ENCODE data around the gene SRMS. TPM values are rescaled to one million over a fixed set of nuclear protein-coding genes. Genes with fewer than 3 reads are reported as not detected.

Gene SRMS
- polyA plus RNA-seq, 1 donor from 2014 or later: not detected

- peak overlapping the region; percentile 95 for H3K9ac ChIP-seq (ENCODE audit: low read length)
- H4K20me1 ChIP-seq (ENCODE audit: insufficient read depth): peaks cover 9% of the 10 kb centered on the region
- TF ChIP-seq, protein P1, sequence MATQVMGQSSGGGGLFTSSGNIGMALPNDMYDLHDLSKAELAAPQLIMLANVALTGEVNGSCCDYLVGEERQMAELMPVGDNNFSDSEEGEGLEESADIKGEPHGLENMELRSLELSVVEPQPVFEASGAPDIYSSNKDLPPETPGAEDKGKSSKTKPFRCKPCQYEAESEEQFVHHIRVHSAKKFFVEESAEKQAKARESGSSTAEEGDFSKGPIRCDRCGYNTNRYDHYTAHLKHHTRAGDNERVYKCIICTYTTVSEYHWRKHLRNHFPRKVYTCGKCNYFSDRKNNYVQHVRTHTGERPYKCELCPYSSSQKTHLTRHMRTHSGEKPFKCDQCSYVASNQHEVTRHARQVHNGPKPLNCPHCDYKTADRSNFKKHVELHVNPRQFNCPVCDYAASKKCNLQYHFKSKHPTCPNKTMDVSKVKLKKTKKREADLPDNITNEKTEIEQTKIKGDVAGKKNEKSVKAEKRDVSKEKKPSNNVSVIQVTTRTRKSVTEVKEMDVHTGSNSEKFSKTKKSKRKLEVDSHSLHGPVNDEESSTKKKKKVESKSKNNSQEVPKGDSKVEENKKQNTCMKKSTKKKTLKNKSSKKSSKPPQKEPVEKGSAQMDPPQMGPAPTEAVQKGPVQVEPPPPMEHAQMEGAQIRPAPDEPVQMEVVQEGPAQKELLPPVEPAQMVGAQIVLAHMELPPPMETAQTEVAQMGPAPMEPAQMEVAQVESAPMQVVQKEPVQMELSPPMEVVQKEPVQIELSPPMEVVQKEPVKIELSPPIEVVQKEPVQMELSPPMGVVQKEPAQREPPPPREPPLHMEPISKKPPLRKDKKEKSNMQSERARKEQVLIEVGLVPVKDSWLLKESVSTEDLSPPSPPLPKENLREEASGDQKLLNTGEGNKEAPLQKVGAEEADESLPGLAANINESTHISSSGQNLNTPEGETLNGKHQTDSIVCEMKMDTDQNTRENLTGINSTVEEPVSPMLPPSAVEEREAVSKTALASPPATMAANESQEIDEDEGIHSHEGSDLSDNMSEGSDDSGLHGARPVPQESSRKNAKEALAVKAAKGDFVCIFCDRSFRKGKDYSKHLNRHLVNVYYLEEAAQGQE (IDR thresholded peaks at IDR 0.05; ENCODE audit: borderline replicate concordance): no peak
- TF ChIP-seq EP300 (conservative IDR thresholded peaks at IDR 0.05; ENCODE audit: poor library complexity, severe bottlenecking): no peak
- no peak for TF ChIP-seq SMC3 (conservative IDR thresholded peaks at IDR 0.05; ENCODE audit: poor library complexity)
- peak overlapping the region; percentile 20 for H3K27ac ChIP-seq (ENCODE audit: low read length)
- H3K9me2 ChIP-seq (ENCODE audit: insufficient read depth, low read length): no peaks in the 10 kb centered on the region
- H3K79me2 ChIP-seq (replicated peaks; ENCODE audit: insufficient read depth, low read length): peaks cover 17% of the 10 kb centered on the region
- peak overlapping the region; percentile 94 for H3K4me2 ChIP-seq (ENCODE audit: low read length)
- H3K36me3 ChIP-seq (ENCODE audit: insufficient read depth, low read length): no peaks in the 10 kb centered on the region
- H3K9me3 ChIP-seq (ENCODE audit: low read length): no peaks in the 10 kb centered on the region
- peak overlapping the region; percentile 94 for H3K4me3 ChIP-seq (ENCODE audit: low read length)
- H2AFZ ChIP-seq (ENCODE audit: low read depth, low read length): no peak overlapping the region
- no peaks in the 10 kb centered on the region for H3F3A ChIP-seq (ENCODE audit: insufficient read depth, low read length, poor library complexity, severe bottlenecking)
- no peaks in the 10 kb centered on the region for H3K27me3 ChIP-seq (ENCODE audit: insufficient read depth, low read depth, low read length)
Measured at GRCh38 chr20:63522091-63522868, 25.3 kb downstream of the SRMS start.

DNA sequence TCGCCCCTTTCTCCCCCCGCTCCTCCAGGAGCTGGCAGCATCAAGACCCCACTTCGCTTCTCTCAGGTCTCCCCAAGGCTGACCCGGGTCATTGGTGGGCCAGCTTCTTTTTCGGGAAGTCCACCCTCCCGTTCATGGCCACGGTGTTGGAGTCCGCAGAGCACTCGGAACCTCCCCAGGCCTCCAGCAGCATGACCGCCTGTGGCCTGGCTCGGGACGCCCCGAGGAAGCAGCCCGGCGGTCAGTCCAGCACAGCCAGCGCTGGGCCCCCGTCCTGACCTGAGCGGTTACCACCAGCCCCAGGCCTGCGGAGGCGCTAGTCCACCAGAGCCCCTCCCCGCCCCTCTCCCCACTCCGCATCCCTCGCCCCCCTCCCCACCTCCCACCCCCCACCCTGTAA is 25.9 kb downstream of the SRMS start:
- H3K36me3 ChIP-seq (ENCODE audit: insufficient read depth, low read length): no peaks in the 10 kb centered on the region
- H3K4me2 ChIP-seq (ENCODE audit: low read length): peak overlapping the region; percentile 78
- peaks cover 9% of the 10 kb centered on the region for H4K20me1 ChIP-seq (ENCODE audit: insufficient read depth)
- no peaks in the 10 kb centered on the region for H3K27me3 ChIP-seq (ENCODE audit: insufficient read depth, low read depth, low read length)
- no peaks in the 10 kb centered on the region for H3F3A ChIP-seq (ENCODE audit: insufficient read depth, low read length, poor library complexity, severe bottlenecking)
- H3K4me3 ChIP-seq (ENCODE audit: low read length): peak overlapping the region; percentile 94
- H3K9me3 ChIP-seq (ENCODE audit: low read length): no peaks in the 10 kb centered on the region
- no peak overlapping the region for H2AFZ ChIP-seq (ENCODE audit: low read depth, low read length)
- no peak for TF ChIP-seq POLR2AphosphoS5 (IDR thresholded peaks at IDR 0.05)
- TF ChIP-seq TAF1 (IDR thresholded peaks at IDR 0.05; ENCODE audit: low read depth): no peak
- no peak for TF ChIP-seq EP300 (conservative IDR thresholded peaks at IDR 0.05; ENCODE audit: poor library complexity, severe bottlenecking)
- TF ChIP-seq, protein P1 (IDR thresholded peaks at IDR 0.05; ENCODE audit: borderline replicate concordance): no peak
- no peak for TF ChIP-seq MXI1 (conservative IDR thresholded peaks at IDR 0.05; ENCODE audit: poor library complexity, severe bottlenecking)
- no peak for TF ChIP-seq RAD21 (conservative IDR thresholded peaks at IDR 0.05)
- TF ChIP-seq SMC3 (conservative IDR thresholded peaks at IDR 0.05; ENCODE audit: poor library complexity): no peak
- TF ChIP-seq, protein P2, sequence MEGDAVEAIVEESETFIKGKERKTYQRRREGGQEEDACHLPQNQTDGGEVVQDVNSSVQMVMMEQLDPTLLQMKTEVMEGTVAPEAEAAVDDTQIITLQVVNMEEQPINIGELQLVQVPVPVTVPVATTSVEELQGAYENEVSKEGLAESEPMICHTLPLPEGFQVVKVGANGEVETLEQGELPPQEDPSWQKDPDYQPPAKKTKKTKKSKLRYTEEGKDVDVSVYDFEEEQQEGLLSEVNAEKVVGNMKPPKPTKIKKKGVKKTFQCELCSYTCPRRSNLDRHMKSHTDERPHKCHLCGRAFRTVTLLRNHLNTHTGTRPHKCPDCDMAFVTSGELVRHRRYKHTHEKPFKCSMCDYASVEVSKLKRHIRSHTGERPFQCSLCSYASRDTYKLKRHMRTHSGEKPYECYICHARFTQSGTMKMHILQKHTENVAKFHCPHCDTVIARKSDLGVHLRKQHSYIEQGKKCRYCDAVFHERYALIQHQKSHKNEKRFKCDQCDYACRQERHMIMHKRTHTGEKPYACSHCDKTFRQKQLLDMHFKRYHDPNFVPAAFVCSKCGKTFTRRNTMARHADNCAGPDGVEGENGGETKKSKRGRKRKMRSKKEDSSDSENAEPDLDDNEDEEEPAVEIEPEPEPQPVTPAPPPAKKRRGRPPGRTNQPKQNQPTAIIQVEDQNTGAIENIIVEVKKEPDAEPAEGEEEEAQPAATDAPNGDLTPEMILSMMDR (IDR thresholded peaks at IDR 0.05; ENCODE audit: poor library complexity, severe bottlenecking): no peak
- TF ChIP-seq EZH2 (IDR thresholded peaks at IDR 0.05; ENCODE audit: borderline replicate concordance, insufficient read depth, low read length, poor library complexity, severe bottlenecking): no peak
- H3K9ac ChIP-seq (ENCODE audit: low read length): peak overlapping the region; percentile 95
- peaks cover 17% of the 10 kb centered on the region for H3K79me2 ChIP-seq (replicated peaks; ENCODE audit: insufficient read depth, low read length)
- H3K9me2 ChIP-seq (ENCODE audit: insufficient read depth, low read length): no peaks in the 10 kb centered on the region
- H3K27ac ChIP-seq (ENCODE audit: low read length): peak overlapping the region; percentile 84

Data from neural cell (in vitro differentiated cells).